NOMO-1 treated with dmso at 0.1 percent for 144 hours (cell line): ENCODE results near the gene CAAP1.
"Not testable (repeated sequence)": the region's sequence is repeated elsewhere in the genome, so short reads cannot be mapped to it uniquely, and the experiment has no call there.

Experiments
- DNase-seq: peaks from one replicate; lab custom pipeline; 2025; ENCODE audit not compliant: unreplicated experiment; lab: John Stamatoyannopoulos, UW

The CAAP1 gene, protein sequence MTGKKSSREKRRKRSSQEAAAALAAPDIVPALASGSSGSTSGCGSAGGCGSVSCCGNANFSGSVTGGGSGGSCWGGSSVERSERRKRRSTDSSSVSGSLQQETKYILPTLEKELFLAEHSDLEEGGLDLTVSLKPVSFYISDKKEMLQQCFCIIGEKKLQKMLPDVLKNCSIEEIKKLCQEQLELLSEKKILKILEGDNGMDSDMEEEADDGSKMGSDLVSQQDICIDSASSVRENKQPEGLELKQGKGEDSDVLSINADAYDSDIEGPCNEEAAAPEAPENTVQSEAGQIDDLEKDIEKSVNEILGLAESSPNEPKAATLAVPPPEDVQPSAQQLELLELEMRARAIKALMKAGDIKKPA

GRCh38 chr9:26892251-26893029 is at the start of gene CAAP1:
Gene CAAP1 (minus strand): TSS chr9:26892802. CDS start chr9:26892715, 87 bp downstream.
- DNase-seq, result no peak

DNA sequence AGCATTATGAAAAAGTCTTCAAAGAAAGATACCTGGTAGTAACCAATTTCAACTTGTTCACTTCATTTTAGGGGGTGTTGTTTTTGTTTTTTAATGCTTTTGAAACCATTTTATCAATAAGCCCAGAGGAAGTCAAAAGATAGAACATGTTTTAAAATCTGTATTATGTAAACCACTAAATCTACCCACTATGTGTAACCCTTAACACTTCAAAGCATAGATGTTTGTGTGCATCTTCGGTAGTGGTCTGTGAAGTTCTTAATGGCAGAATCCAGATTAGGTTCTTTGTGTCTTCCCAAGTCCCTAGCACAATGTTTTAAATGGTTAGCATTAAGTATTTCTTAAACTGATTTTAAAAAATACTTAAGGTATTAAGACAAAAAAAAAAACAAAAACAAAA is 48.2 kb upstream of the CAAP1 start:
- DNase-seq, result no peak

GRCh38 chr9:26939955-26940711 is 47.5 kb upstream of the CAAP1 start:
- DNase-seq, result no peak

DNA sequence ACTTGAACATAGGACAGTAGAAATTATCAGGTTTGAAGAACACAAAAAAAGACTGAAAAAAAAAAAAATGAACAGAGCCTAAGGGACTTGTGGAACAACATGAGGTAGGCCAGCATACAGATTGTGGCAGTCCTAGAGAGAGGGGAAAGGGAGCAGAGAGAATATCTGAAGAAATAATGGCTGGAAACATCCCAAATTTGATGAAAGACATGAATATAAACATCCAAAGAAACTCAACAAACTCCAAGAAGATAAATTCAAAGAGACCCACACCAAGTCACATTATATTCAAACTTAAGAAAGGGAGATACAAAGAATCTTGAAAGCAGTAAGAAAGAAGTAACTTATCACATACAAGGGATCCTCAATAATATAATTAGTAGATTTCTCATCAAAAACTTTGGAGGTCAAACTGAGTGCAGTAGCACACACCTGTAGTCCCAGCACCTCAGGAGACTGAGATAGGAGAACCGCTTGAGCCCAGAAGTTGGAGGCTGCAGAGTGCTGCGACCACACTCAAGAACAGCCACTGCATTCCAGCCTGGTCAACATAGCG is 45.3 kb upstream of the CAAP1 start:
- no peak for DNase-seq

GRCh38 chr9:26935847-26936246 is 43.2 kb upstream of the CAAP1 start:
- DNase-seq, result no peak

DNA sequence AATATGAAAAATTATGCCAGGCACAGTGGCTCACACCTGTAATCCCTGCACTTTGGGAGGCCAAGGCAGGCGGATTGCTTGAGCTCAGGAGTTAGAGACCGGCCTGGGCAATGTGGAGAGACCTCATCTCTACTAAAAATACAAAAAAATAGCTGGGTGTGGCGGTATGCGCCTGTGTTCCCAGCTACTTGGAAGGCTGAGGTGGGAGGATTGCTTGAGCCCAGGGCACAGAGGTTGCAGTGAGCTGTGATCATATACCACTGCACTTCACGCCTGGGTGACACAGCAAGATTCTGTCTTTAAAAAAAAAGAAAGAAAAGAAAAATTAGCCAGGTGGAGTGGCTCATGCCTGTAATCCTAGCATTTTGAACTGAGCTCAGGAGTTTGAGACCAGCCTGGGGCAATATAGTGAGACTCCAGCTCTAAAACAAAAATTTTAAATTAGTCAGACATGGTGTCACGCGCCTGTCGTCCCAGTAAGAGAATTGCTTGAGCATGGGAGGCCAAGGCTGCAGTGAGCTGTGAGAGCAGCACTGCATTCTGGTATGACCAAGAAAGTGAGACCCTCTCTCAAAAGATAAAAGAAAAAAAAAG is 36.4 kb upstream of the CAAP1 start:
- DNase-seq, result no peak

DNA sequence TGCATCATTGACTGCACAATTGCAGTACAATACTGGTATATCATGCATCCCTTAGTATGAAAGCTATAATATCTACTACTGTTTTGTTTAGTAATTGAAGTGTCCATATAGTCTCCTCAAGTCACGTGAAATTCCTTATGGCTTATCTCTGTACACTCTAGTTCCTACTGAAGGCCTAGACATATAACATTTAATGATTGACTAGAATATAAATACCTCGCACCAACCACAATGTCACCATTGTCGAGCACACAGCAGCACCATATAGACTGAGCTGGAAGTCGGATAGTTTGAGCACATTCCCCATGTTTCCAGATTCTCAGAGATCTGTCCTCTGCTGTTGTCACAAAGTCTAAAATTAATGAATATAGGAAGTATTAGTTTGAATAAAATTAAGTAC is 33.0 kb upstream of the CAAP1 start:
- DNase-seq, result no peak

GRCh38 chr9:26919698-26920097 is 27.1 kb upstream of the CAAP1 start:
- DNase-seq, result no peak

- no peak for DNase-seq
Observed at GRCh38 chr9:26913138-26913668, 20.6 kb upstream of the CAAP1 start.

DNA sequence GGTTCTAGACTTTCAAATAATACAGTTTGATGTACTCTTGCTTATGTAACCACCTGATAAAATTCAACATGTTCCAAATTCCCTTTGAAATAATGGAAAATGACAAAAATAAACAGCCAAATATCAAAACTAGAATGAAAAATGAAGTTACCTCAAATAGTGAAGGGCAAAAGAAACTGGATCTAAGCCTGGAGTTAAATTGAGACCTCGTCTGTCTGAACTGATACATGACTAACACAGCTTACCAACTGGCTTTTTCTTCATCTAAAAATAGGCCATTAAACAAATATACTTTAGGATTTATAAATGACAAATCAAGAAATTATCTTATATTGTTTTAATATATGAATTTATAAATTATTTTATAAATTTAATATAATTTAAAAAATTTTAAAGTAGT is 12.1 kb upstream of the CAAP1 start:
- no peak for DNase-seq

DNA sequence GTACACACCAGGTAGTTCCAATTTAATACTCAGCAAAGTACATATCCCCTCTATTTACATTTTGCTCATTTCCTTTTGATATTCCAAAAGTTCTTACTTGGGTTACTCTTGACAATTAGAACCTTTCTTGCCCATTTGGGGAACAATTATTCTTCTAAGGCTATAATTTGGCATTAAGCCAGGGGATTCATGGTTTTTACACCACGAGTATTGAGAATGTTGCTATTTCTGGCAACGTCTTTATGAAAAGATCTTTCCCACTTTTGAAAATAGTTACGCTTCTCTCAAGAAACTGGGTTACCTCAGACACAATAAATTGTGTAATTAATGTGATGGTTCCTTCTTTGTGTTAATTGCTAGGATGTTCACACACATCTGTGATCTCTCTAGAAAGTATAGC is 11.5 kb upstream of the CAAP1 start:
- no peak for DNase-seq

- DNase-seq, result no peak
Observed at GRCh38 chr9:26893030-26893676, 551 bp upstream of the CAAP1 start.

GRCh38 chr9:26891726-26892125 is 876 bp downstream of the CAAP1 start:
- DNase-seq, result no peak

- no peak for DNase-seq
Observed at GRCh38 chr9:26888271-26888670, 4.3 kb downstream of the CAAP1 start.

DNA sequence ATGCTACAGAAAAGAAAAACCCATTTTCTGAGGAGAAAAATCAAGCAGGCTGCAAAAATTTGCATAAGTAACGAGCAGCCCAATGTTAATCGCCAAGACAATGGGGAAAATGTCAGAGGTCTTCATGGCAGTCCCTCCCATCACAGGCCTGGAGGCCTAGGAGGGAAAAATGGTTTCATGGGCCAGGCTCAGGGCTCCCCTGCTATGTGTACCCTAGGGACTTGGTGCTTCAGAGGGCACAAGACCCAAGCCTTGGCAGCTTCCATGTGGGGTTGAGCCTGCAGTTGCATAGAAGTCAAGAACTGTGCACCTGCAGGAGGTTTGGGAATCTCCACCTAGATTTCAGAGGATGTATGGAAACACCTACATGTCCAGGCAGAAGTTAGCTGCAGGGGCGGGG is 10.4 kb downstream of the CAAP1 start:
- no peak for DNase-seq

DNA sequence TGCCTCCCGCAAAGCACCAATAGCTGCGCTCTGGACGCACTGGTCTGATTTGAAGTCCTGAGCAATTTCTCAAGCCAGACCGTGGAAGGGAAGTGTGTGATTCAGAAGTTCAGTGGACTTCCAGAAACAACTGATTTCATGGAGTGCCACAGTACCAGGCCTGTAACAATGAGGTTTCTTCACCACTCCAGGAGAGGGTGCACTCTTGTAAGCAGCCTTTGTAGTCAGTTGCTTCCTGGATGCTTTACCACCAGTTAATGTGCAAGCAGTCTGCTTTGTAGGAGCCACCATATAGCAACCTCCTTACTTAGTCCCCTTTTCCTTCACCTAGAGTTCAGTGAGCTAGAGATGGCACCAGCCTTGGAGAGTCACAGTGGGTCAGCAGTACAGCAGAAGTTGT is 12.3 kb downstream of the CAAP1 start:
- DNase-seq, result no peak

DNA sequence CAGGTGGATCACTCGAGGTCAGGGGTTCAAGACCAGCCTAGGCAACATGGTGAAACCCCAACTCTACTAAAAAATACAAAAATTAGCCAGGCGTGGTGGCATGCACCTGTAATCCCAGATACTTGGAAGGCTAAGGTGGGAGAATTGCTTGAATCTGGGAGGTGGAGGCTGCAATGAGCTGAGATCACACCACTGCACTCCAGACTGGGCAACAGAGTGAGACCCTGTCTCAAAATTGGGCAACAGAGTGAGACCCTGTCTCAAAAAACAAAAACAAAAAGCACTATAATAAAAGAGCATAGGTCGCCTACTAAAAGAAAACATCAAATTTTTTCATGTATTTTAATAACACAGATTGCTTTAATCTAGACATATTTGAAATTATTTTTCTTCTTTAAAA is 17.4 kb downstream of the CAAP1 start:
- DNase-seq, result not testable (repeated sequence)

DNA sequence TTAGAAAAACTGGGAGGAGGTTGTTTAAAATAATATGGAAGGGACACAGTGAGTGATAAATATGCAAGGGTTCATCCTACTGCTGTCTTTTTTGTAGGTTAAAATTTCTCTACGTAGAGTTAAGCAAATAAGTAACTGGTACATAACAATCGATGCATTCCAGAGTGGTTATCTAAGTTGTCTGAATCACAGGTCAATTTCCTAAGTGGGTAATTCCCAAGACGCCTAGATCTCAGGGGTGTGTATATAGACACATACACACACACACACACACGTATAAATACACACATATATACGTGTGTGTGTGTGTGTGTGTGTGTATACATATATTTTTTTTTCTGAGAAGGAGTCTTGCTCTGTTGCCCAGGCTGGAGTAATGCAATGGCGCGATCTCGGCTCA is 22.3 kb downstream of the CAAP1 start:
- no peak for DNase-seq

- no peak for DNase-seq
Observed at GRCh38 chr9:26863074-26863473, 29.5 kb downstream of the CAAP1 start.

DNA sequence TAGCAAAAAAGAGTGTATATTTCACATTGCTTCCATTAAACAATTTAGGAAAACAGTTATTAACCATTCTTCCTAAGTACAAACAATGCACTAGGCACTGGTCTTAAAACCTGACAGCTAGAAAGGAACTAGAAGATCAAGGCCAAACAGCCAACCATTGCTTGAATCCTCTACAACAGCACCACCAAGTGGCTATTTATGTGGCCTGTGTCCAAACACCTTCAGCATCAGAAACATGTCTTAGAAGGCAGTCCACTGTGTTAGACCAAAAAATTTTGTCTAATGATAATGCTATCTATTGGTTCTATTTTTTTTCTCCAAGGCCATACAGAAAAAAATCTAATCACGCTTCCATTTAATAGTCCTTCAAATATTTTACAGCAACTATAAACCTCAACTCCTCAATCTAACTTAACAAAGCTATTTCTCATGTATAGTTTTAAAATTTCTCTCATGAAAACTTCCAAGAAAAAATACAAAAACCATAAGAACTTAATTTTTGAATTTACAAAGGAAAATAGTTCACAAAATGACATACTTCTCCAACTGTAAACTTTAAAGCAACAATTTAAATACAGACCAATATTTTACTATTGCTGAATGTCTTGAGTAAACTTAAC is 36.1 kb downstream of the CAAP1 start:
- DNase-seq, result no peak
